HEK293T (cell line): ENCODE data around the gene RAB44.

Experiments
- CTCF ChIA-PET: fragments of 350-600 bp; formaldehyde crosslinking; extraction: SDS; loops from one replicate; lab custom pipeline; 2021; ENCODE audit warnings: antibody characterized with exemption, inconsistent platforms; lab: Yijun Ruan, JAX
- POLR2A ChIA-PET: fragments of 350-600 bp; formaldehyde crosslinking; extraction: SDS; loops from one replicate; lab custom pipeline; 2020; ENCODE audit warnings: antibody characterized with exemption, inconsistent platforms; lab: Yijun Ruan, JAX
- DNase-seq: peaks from one replicate; pipeline ENCODE4 v3.0.0; 2012; ENCODE audit warnings: mixed read lengths; ENCODE audit errors: extremely low spot score
- ARNT ChIP-seq: fragments of 450-650 bp; IDR thresholded peaks from 2 replicates; pipeline ENCODE4 v1.6.1; 2017; ENCODE audit warnings: mild to moderate bottlenecking
- BHLHE40 ChIP-seq: fragments of 450-650 bp; IDR thresholded peaks from 2 replicates; pipeline ENCODE4 v1.6.1; 2016; ENCODE audit warnings: mild to moderate bottlenecking, moderate library complexity, borderline replicate concordance
- CTBP1 ChIP-seq: fragments of 450-650 bp; IDR thresholded peaks from 2 replicates; pipeline ENCODE4 v1.6.1; 2016; ENCODE audit warnings: borderline replicate concordance
- ELF4 ChIP-seq: fragments of 450-650 bp; IDR thresholded peaks from 2 replicates; pipeline ENCODE4 v1.6.1; 2017; ENCODE audit warnings: antibody characterized with exemption
- FOXA1 ChIP-seq: fragments of 450-650 bp; IDR thresholded peaks from 2 replicates; pipeline ENCODE4 v1.6.1; 2016; ENCODE audit warnings: mild to moderate bottlenecking
- FOXK2 ChIP-seq: fragments of 450-650 bp; IDR thresholded peaks from 2 replicates; pipeline ENCODE4 v1.6.1; 2016; ENCODE audit warnings: mild to moderate bottlenecking
- FOXM1 ChIP-seq: fragments of 450-650 bp; IDR thresholded peaks from 2 replicates; pipeline ENCODE4 v1.6.1; 2017; ENCODE audit warnings: mild to moderate bottlenecking, borderline replicate concordance
- HDGF ChIP-seq: fragments of 450-650 bp; IDR thresholded peaks from 2 replicates; pipeline ENCODE4 v1.6.1; 2017; ENCODE audit warnings: antibody characterized with exemption, borderline replicate concordance
- L3MBTL2 ChIP-seq: fragments of 450-650 bp; conservative IDR thresholded peaks from 2 replicates; pipeline ENCODE4 v1.6.1; 2016; ENCODE audit warnings: mild to moderate bottlenecking
- LEF1 ChIP-seq: fragments of 450-650 bp; IDR thresholded peaks from 2 replicates; pipeline ENCODE4 v1.6.1; 2017; ENCODE audit warnings: mild to moderate bottlenecking, borderline replicate concordance
- NFRKB ChIP-seq: fragments of 450-650 bp; IDR thresholded peaks from 2 replicates; pipeline ENCODE4 v1.6.1; 2016; ENCODE audit warnings: mild to moderate bottlenecking, moderate library complexity
- SP1 ChIP-seq: fragments of 450-650 bp; IDR thresholded peaks from 2 replicates; pipeline ENCODE4 v1.6.1; 2017
- SUZ12 ChIP-seq: fragments of 450-650 bp; IDR thresholded peaks from 2 replicates; pipeline ENCODE4 v1.6.1; 2016; ENCODE audit warnings: mild to moderate bottlenecking
- TARDBP ChIP-seq: fragments of 450-650 bp; IDR thresholded peaks from 2 replicates; pipeline ENCODE4 v1.6.1; 2016
- ZNF384 ChIP-seq: fragments of 450-650 bp; IDR thresholded peaks from 2 replicates; pipeline ENCODE4 v1.6.1; 2016
- TF ChIP-seq, protein P1 (sequence below): fragments of 450-650 bp; IDR thresholded peaks from 2 replicates; pipeline ENCODE4 v1.6.1; 2016

RAB44 gene

DNA sequence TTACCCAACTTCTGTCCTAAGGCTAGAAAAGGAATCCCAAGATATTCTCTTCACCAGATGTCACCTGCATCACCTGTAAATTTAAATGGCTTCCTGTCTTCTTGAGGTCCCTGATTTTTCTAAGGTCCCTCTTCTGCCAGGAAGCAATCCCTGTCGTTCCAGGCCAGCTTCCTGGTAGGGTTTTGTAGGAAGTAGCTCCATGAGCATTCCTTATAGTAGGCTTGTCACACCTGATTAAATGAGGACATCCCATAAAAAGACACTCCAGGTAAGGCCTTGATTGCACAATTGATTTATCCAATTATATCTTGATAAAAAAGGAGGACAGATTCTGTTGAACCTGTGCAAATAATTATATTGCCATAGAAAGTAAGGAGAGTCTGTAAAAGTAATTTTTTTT, 8.7 kb downstream of the RAB44 start:
- ChIA-PET CTCF (interaction anchor here (1.2 to 1.6 kb wide), 2 partner anchors 18 to 91 kb away, joined by 3 to 5 read pairs; no protein-coding TSS in a partner anchor), POLR2A (interaction anchor here (0.6 to 1.5 kb wide), 3 partner anchors 13 to 28 kb away, joined by 3 to 6 read pairs (median 3); partner anchors contain the start of gene CDKN1A)
- no peak for DNase-seq
- TF ChIP-seq SUZ12 (no peak), L3MBTL2 (no peak), FOXA1 (no peak), FOXM1 (no peak), ELF4 (no peak), NFRKB (no peak)

DNA sequence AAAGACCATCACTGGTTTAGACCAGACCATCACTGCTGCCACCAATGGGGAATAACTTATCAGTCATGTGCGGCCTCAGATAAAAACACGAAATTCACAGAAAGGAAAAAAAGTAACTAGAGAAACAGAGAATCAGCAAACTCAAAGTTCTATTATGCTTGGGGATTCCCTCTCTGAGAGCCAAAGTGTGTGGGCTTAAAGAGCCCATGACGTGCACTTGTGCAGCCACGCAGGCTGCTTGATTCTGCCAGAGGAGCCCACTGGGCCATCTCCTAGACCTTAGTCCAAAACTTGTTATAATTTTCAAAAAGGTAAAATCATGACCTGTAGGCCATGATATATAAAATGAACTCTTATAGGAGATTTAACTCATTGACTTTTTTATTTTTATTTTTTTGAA, 15.2 kb downstream of the RAB44 start:
- no peak for DNase-seq
- POLR2A ChIA-PET: no interaction called here
- CTCF ChIA-PET: no interaction called here

DNA sequence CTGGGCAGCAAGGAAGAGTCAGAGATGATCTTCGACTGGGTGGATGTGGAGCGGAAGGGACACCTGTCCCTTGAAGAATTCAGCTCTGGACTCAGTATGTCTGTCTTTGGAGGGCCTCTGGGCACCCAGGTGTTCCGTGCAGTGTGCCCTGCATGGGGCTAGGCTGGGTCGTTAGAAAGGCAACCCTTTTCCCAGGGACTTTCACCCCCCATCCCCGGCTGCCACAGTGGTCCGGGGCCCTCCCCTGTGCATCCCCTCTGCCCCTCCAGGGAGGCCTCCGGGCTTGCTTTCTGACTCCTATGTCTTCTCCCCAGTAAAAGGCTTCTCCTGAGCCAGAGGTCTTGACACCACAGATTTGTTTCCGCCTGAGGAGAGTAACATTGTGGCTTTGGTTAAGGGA, 16.2 kb downstream of the RAB44 start:
- ChIA-PET CTCF (no interaction called here), POLR2A (no interaction called here)
- TF ChIP-seq ARNT (no peak), TARDBP (no peak), FOXM1 (no peak), NFRKB (no peak), SUZ12 (no peak), BHLHE40 (no peak), ELF4 (no peak), L3MBTL2 (no peak), FOXK2 (no peak), HDGF (no peak), ZNF384 (no peak), SP1 (no peak)
- TF ChIP-seq, protein P1, sequence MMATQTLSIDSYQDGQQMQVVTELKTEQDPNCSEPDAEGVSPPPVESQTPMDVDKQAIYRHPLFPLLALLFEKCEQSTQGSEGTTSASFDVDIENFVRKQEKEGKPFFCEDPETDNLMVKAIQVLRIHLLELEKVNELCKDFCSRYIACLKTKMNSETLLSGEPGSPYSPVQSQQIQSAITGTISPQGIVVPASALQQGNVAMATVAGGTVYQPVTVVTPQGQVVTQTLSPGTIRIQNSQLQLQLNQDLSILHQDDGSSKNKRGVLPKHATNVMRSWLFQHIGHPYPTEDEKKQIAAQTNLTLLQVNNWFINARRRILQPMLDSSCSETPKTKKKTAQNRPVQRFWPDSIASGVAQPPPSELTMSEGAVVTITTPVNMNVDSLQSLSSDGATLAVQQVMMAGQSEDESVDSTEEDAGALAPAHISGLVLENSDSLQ: no peak
- no peak for DNase-seq

More for the DNA sequence above, 15.2 kb downstream of the RAB44 start:
- TF ChIP-seq FOXM1: no peak
- no peak for TF ChIP-seq CTBP1
- TF ChIP-seq FOXA1: no peak

DNA sequence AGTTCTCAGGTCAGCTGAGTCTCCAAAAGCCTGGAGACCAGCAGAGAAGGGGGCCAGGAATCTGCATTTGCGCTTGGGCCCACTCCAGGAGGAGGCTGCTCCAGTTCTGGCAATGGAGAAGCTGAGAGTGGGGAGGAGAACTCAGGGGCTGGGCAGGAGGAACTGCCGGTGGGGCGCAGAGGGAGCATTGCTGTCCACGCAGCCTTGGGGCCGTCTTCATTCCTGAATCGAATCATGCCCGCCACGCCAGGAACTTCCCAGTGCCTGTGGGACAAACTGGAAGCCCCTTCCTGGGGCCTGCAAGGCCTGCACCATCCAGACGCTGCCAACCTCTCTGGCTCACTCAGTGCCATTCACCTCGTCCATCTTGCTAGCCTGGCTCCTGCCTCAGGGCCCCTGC, 16.9 kb downstream of the RAB44 start:
- DNase-seq: no peak
- ChIA-PET POLR2A (no interaction called here), CTCF (no interaction called here)
- TF ChIP-seq ARNT (no peak), TARDBP (no peak), HDGF (no peak), SP1 (no peak), ELF4 (no peak), FOXK2 (no peak), BHLHE40 (no peak), NFRKB (no peak)

DNA sequence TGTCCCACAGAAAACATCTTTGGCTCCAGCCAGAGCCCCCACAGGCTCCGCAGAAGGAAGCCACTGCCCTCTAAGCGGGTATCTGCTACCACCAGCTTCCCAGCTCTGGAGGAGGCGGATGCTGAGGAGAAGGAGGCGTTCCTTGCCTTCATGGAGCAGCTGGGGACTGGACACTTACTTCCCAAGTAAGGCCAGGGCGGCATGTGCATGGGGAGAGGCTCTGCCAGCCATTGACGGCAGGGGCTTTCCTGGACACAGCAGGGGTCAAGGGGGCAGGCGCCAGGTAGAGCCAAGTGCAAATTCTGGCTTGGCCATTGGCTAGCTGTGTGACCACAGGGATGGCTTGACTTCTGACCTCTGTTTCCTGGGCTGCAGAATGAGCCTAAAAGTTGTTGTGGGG, 17.8 kb downstream of the RAB44 start:
- TF ChIP-seq TARDBP (no peak), FOXK2 (no peak), HDGF (no peak), SUZ12 (no peak), ARNT (no peak), LEF1 (no peak), L3MBTL2 (no peak), BHLHE40 (no peak), NFRKB (no peak), FOXM1 (no peak), ZNF384 (no peak), ELF4 (no peak), CTBP1 (no peak), FOXA1 (no peak), SP1 (no peak)
- TF ChIP-seq, protein P1: no peak
- ChIA-PET CTCF (no interaction called here), POLR2A (no interaction called here)
- DNase-seq: no peak

DNA sequence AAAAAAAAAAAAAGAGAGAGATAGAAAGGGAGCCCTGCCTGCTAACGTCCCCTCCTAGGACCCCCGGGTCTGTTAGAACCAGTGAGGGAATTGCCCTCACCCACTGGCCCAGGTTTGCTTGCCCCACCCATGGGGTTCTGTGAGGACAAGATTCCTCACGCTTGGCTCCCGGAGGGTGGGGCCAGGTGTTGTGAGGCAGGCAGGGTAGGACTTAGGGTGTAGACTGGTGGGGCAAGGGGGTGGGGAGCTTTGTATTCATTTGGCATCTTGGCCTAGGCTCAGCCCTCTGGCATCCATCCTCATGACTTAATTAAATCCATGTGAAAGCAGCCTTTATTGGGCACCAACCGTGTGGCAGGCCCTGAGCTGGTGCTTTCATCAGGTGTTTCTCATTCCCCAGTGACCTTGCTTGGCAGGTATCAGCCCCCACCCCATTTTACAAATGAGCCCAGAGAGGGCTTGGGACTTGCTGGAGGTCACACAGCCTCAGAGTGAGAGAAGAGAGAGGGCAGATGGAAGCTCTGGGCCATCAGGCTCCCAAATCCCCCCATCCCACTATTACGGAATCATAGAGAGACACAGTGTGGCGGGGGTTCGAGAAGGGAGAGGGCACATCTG, 19.0 kb downstream of the RAB44 start:
- TF ChIP-seq L3MBTL2 (no peak), TARDBP (no peak), SP1 (no peak), ZNF384 (no peak), FOXK2 (no peak), CTBP1 (no peak), NFRKB (no peak), FOXM1 (no peak), SUZ12 (no peak), ELF4 (no peak), HDGF (no peak), FOXA1 (no peak), LEF1 (no peak), ARNT (no peak), BHLHE40 (no peak)
- TF ChIP-seq, protein P1: no peak
- ChIA-PET CTCF (no interaction called here), POLR2A (no interaction called here)
- DNase-seq: no peak

DNA sequence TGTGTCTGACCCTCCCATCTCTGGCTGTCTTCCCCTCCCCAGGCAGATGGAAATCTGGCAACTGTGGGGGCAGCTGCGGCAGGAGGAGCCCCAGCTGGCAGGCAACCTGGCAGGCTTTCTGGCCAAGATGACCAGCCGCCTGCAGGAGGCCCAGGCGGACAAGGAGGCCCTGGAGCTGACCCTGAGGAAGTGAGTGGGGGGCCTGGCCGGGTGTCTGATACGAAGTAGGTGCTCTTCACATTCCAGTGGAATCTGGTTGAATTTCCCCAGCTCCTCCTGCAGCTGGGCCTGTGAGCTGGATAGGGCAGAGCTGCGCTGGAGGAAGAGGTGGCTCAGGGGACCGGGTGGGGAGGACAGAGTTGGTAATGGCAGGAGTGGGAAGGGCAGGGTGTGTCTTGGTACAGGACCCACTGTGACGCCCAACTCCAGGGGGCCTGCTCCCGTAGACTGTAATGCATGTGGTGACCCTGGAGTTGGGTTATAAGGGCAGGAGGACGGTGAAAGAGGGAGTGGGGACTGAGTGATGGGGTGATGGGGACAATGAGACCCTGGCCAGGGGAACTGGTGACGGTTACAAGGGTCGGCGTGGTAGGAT, 19.7 kb downstream of the RAB44 start:
- ChIA-PET CTCF (no interaction called here), POLR2A (no interaction called here)
- TF ChIP-seq ZNF384 (no peak), TARDBP (no peak), SP1 (no peak), FOXA1 (no peak)
- TF ChIP-seq, protein P1: no peak
- DNase-seq: no peak
